HCEC 1CT (cell line): ENCODE data around the gene MZB1.
"Not testable (repeated sequence)": the region's sequence is repeated elsewhere in the genome, so short reads cannot be mapped to it uniquely, and the experiment has no call there.

Source experiments
- DNase-seq: peaks from one replicate; pipeline ENCODE4 v3.0.0-alpha.2; 2017

Gene MZB1

GRCh38 chr5:139371482-139372435 is 18.0 kb downstream of the MZB1 start:
- DNase-seq: no peak

DNA sequence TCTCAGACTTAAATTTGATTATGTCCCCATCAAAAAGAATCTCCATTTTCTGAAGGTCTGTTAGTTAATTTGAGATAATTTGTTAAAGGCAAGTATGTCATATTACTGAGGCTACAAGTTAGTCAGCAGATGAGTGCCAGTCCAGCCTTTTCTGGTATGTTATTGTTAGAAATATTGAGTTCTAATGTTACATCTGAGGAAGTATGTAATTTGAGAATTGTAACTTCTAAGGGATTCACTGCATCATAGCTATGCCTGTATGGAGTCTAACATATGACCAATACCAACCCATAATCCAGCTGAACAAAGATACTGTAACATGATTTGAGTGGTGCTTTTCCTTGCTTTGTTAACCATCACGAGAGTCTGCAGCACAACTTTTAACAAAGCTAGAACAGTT is 20.5 kb downstream of the MZB1 start:
- peak; percentile 75 for DNase-seq

GRCh38 chr5:139368613-139369012 is 21.1 kb downstream of the MZB1 start:
- peak; percentile 29 for DNase-seq

DNA sequence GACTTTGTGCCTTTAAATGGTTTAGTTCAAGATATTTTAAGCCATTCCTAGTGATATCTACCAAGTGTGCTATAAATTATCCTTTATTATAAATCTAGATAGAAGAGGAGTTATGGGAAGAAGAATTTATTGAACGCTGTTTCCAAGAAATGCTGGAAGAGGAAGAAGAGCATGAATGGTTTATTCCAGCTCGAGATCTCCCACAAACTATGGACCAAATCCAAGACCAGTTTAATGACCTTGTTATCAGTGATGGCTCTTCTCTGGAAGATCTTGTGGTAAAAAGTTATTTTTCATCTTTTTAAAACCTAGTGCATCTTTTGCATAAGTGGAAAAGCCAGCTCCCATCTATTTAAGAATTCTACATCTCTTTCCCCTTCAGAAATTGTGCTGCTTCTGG is 25.2 kb downstream of the MZB1 start:
- no peak for DNase-seq

DNA sequence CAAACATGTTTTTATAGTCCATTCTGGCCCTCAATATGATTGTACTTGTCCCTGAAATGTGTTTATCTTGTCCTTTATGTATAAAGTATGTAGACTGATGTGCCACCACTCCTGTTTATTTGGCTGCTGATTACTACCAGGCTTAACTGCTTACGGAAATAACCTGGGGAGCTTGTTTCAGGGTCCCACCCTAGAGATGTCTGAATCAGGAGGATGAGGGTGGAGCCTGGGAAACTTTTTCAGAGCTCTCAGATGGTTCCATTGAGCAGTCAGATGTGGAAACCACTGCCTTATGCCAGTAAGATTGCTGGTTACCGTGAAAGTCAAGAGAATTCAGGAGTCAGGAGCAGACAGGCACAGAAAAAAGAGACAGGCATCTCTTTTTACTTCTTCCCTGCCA is 25.8 kb downstream of the MZB1 start:
- DNase-seq: no peak

DNA sequence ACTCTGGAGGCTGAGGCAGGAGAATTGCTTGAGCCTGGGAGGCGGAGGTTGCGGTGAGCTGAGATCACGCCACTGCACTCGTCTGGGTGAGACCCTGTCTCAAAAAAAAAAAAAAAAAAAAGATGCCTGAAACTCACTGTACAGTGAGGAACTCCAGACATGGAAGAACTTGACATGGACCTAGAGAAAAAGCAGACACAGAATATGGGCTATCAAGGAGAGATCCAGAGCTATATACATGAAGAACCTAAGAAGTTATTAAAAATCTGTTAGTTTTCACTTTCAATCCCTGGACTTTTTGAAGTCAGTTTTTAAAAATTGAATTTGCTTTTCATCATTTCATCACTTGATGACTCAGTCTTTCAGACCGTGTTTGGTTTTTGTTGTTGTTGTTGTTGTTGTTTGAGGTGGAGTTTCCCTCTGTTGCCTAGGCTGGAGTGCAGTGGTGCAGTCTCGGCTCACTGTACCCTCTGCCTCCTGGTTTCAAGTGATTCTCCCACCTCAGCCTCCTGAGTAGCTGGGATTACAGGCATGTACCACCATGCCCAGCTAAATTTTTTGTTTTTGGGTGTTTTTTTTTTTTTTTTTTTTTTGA is 27.8 kb downstream of the MZB1 start:
- no peak for DNase-seq

- DNase-seq: no peak
Observed at GRCh38 chr5:139360384-139360783, 29.3 kb downstream of the MZB1 start.

DNA sequence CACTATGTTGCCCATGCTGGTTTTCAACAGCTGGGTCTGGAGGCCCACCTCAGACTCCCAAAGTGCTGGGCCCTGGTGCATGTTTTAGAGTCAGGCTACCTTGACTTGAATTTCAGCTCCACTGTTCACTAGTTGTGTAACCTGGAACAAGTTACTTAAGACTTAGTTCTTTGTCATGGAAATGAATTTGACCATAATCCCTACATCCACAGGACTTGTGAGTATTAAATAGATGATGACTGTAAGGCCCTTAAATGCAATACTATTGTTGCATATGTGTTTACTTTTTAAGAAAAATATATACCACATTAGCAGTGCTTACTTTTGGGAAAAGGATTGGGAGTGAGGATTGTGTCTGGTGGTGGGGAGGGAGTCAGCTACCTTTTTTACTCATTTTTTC is 31.6 kb downstream of the MZB1 start:
- no peak for DNase-seq

DNA sequence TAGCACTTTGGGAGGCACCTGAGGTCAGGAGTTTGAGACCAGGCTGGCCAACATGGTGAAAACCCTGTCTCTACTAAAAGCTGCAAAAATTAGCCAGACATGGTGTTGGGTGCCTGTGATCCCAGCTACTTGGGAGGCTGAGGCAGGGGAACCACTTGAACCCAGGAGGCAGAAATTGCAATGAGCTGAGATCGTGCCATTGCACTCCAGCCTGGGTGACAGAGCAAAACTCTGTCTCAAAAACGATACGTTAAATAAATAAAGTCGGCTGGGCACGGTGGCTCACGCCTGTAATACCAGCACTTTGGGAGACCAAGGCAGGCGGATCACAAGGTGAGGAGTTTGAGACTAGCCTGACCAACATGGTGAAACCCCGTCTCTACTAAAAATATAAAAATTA is 33.8 kb downstream of the MZB1 start:
- not testable (repeated sequence) for DNase-seq

GRCh38 chr5:139354186-139354585 is 35.5 kb downstream of the MZB1 start:
- no peak for DNase-seq

GRCh38 chr5:139347863-139348262 is 41.9 kb downstream of the MZB1 start:
- not testable (repeated sequence) for DNase-seq

GRCh38 chr5:139345442-139345841 is 44.3 kb downstream of the MZB1 start:
- not testable (repeated sequence) for DNase-seq

DNA sequence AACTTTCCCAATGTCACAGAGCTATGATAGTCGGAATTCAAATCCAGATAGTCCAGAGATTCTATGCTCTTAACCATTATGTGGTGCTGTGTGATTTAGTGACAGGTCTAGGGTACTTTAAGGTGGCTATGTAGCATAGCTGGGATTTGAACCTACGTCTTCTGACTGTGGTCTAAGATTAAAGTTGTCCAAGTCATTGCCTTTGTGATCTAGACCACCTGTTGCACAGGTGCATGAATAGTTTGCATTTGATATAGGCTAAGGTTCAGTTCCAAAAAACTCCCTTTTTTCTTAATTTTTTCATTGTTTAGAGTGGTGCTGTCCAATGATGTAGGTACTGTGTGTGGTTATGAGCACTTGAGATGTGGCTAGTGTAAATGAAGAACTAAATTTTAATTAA is 45.5 kb downstream of the MZB1 start:
- DNase-seq: no peak

DNA sequence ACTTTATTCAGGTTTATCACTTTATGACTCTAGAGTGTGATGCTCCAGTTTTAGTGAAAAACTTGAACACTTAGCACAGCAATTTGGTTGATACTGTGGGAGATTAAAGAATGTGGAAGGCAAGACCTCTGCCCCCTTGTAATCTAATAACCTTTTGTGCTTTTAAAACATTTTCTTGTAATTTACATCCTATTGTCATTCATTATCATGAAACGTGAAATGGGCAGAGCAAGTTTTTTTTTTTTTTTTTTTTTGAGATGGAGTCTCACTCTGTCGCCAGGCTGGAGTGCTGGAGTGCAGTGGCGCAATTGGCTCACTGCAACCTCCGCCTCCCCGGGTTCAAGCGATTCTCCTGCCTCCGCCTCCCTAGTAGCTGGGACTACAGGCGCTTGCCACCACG is 46.2 kb downstream of the MZB1 start:
- DNase-seq: no peak

DNA sequence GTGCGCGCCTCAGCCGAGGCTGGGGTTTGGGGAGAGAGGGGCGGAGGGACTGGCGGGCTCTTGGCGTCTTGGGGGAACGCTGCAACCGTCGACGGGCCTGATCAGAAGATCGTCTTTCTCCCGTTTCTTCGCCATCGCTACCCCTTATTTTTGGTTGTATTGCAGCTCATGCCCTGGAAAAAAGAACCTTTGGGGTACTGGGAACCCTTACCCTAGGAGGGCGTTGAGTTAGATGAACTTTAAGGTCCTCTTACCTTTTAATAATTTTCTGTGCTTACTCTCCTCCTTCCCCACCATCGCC is 47.3 kb downstream of the MZB1 start:
- DNase-seq: no peak

- DNase-seq: peak; percentile 98
Observed at GRCh38 chr5:139341689-139342422, 47.9 kb downstream of the MZB1 start, which contains the start of gene PAIP2. PAIP2 (plus strand) TSS chr5:139341854; CDS start chr5:139363785, 21,931 bp downstream.

- no peak for DNase-seq
Observed at GRCh38 chr5:139341187-139341688, 48.5 kb downstream of the MZB1 start.

GRCh38 chr5:139340051-139340450 is 49.7 kb downstream of the MZB1 start:
- no peak for DNase-seq
